Measurements from ENCODE around the gene APOBEC3A.

The APOBEC3A gene

GRCh38 chr22:38927033-38927781, 30.2 kb upstream of the APOBEC3A start:
- H3K27ac ChIP-seq (ENCODE audit: low read depth, low read length): no peak overlapping the region
- H3K4me1 ChIP-seq (ENCODE audit: control insufficient read depth in 5 of 5, insufficient read depth in 5 of 5, low read length in 5 of 5): peaks cover 2 to 21% (median 18%) of the 10 kb centered on the region in 5 donors
- H3K4me3 ChIP-seq (ENCODE audit: low read depth in 1 of 5, low read length in 5 of 5): peak overlapping the region; percentile 36 to 68 (median 43)
- no peaks in the 10 kb centered on the region for H3K9me3 ChIP-seq (ENCODE audit: control insufficient read depth in 5 of 5, low read length in 5 of 5)
- H3K36me3 ChIP-seq (ENCODE audit: control insufficient read depth in 5 of 5, insufficient read depth in 5 of 5, low read length in 5 of 5): no peaks in the 10 kb centered on the region
- peaks cover 0 to 4% (median 0%) of the 10 kb centered on the region in 5 donors for H3K27me3 ChIP-seq (ENCODE audit: control insufficient read depth in 5 of 5, insufficient read depth in 4 of 5, low read length in 5 of 5)
- H3K9ac ChIP-seq (ENCODE audit: low read length in 5 of 5): no peak overlapping the region

GRCh38 chr22:38930512-38930911, 26.9 kb upstream of the APOBEC3A start:
- H3K36me3 ChIP-seq (ENCODE audit: control insufficient read depth in 5 of 5, insufficient read depth in 5 of 5, low read length in 5 of 5): no peaks in the 10 kb centered on the region
- no peak overlapping the region for H3K4me3 ChIP-seq (ENCODE audit: low read depth in 1 of 5, low read length in 5 of 5)
- peaks cover 5 to 15% (median 8%) of the 10 kb centered on the region in 5 donors for H3K27me3 ChIP-seq (ENCODE audit: control insufficient read depth in 5 of 5, insufficient read depth in 4 of 5, low read length in 5 of 5)
- no peaks in the 10 kb centered on the region for H3K9me3 ChIP-seq (ENCODE audit: control insufficient read depth in 5 of 5, low read length in 5 of 5)
- H3K4me1 ChIP-seq (ENCODE audit: control insufficient read depth in 5 of 5, insufficient read depth in 5 of 5, low read length in 5 of 5): peaks cover 2 to 8% (median 7%) of the 10 kb centered on the region in 5 donors
- H3K27ac ChIP-seq (ENCODE audit: low read depth, low read length): no peak overlapping the region
- H3K9ac ChIP-seq (ENCODE audit: low read length in 5 of 5): no peak overlapping the region

GRCh38 chr22:38935023-38935422, 22.4 kb upstream of the APOBEC3A start:
- H3K36me3 ChIP-seq (ENCODE audit: control insufficient read depth in 5 of 5, insufficient read depth in 5 of 5, low read length in 5 of 5): no peaks in the 10 kb centered on the region
- H3K27ac ChIP-seq (ENCODE audit: low read depth, low read length): no peak overlapping the region
- H3K4me3 ChIP-seq (ENCODE audit: low read depth in 1 of 5, low read length in 5 of 5): no peak overlapping the region
- no peaks in the 10 kb centered on the region for H3K4me1 ChIP-seq (ENCODE audit: control insufficient read depth in 5 of 5, insufficient read depth in 5 of 5, low read length in 5 of 5)
- H3K27me3 ChIP-seq (ENCODE audit: control insufficient read depth in 5 of 5, insufficient read depth in 4 of 5, low read length in 5 of 5): peaks cover 12 to 27% (median 20%) of the 10 kb centered on the region in 5 donors
- H3K9ac ChIP-seq (ENCODE audit: low read length in 5 of 5): no peak overlapping the region
- no peaks in the 10 kb centered on the region for H3K9me3 ChIP-seq (ENCODE audit: control insufficient read depth in 5 of 5, low read length in 5 of 5)

GRCh38 chr22:38935616-38936015, 21.8 kb upstream of the APOBEC3A start:
- no peak overlapping the region for H3K4me3 ChIP-seq (ENCODE audit: low read depth in 1 of 5, low read length in 5 of 5)

GRCh38 chr22:38936562-38936961, 20.8 kb upstream of the APOBEC3A start:
- Histone ChIP-seq H3K27me3 (ENCODE audit: control insufficient read depth in 5 of 5, insufficient read depth in 4 of 5, low read length in 5 of 5) (peaks cover 12 to 23% (median 23%) of the 10 kb centered on the region in 5 donors), H3K4me3 (ENCODE audit: low read depth in 1 of 5, low read length in 5 of 5) (no peak overlapping the region), H3K36me3 (ENCODE audit: control insufficient read depth in 5 of 5, insufficient read depth in 5 of 5, low read length in 5 of 5) (no peaks in the 10 kb centered on the region), H3K9ac (ENCODE audit: low read length in 5 of 5) (no peak overlapping the region), H3K9me3 (ENCODE audit: control insufficient read depth in 5 of 5, low read length in 5 of 5) (no peaks in the 10 kb centered on the region), H3K4me1 (ENCODE audit: control insufficient read depth in 5 of 5, insufficient read depth in 5 of 5, low read length in 5 of 5) (no peaks in the 10 kb centered on the region), H3K27ac (ENCODE audit: low read depth, low read length) (no peak overlapping the region)

More at GRCh38 chr22:38935616-38936015, 21.8 kb upstream of the APOBEC3A start:
- H3K9ac ChIP-seq (ENCODE audit: low read length in 5 of 5): no peak overlapping the region
- H3K27me3 ChIP-seq (ENCODE audit: control insufficient read depth in 5 of 5, insufficient read depth in 4 of 5, low read length in 5 of 5): peaks cover 12 to 23% (median 20%) of the 10 kb centered on the region in 5 donors
- H3K36me3 ChIP-seq (ENCODE audit: control insufficient read depth in 5 of 5, insufficient read depth in 5 of 5, low read length in 5 of 5): no peaks in the 10 kb centered on the region
- H3K27ac ChIP-seq (ENCODE audit: low read depth, low read length): no peak overlapping the region
- H3K4me1 ChIP-seq (ENCODE audit: control insufficient read depth in 5 of 5, insufficient read depth in 5 of 5, low read length in 5 of 5): no peaks in the 10 kb centered on the region
- no peaks in the 10 kb centered on the region for H3K9me3 ChIP-seq (ENCODE audit: control insufficient read depth in 5 of 5, low read length in 5 of 5)

GRCh38 chr22:38937036-38937435, 20.4 kb upstream of the APOBEC3A start:
- no peaks in the 10 kb centered on the region for H3K9me3 ChIP-seq (ENCODE audit: control insufficient read depth in 5 of 5, low read length in 5 of 5)
- peaks cover 0 to 2% (median 0%) of the 10 kb centered on the region in 5 donors for H3K4me1 ChIP-seq (ENCODE audit: control insufficient read depth in 5 of 5, insufficient read depth in 5 of 5, low read length in 5 of 5)
- H3K4me3 ChIP-seq (ENCODE audit: low read depth in 1 of 5, low read length in 5 of 5): no peak overlapping the region
- no peaks in the 10 kb centered on the region for H3K36me3 ChIP-seq (ENCODE audit: control insufficient read depth in 5 of 5, insufficient read depth in 5 of 5, low read length in 5 of 5)
- H3K27ac ChIP-seq (ENCODE audit: low read depth, low read length): no peak overlapping the region
- H3K27me3 ChIP-seq (ENCODE audit: control insufficient read depth in 5 of 5, insufficient read depth in 4 of 5, low read length in 5 of 5): peaks cover 13 to 24% (median 23%) of the 10 kb centered on the region in 5 donors
- H3K9ac ChIP-seq (ENCODE audit: low read length in 5 of 5): no peak overlapping the region

GRCh38 chr22:38937541-38937940, 19.9 kb upstream of the APOBEC3A start:
- Histone ChIP-seq H3K9ac (ENCODE audit: low read length in 5 of 5) (no peak overlapping the region), H3K4me1 (ENCODE audit: control insufficient read depth in 5 of 5, insufficient read depth in 5 of 5, low read length in 5 of 5) (peaks cover 0 to 3% (median 0%) of the 10 kb centered on the region in 5 donors), H3K36me3 (ENCODE audit: control insufficient read depth in 5 of 5, insufficient read depth in 5 of 5, low read length in 5 of 5) (no peaks in the 10 kb centered on the region), H3K27me3 (ENCODE audit: control insufficient read depth in 5 of 5, insufficient read depth in 4 of 5, low read length in 5 of 5) (peaks cover 14 to 27% (median 23%) of the 10 kb centered on the region in 5 donors), H3K9me3 (ENCODE audit: control insufficient read depth in 5 of 5, low read length in 5 of 5) (no peaks in the 10 kb centered on the region), H3K4me3 (ENCODE audit: low read depth in 1 of 5, low read length in 5 of 5) (no peak overlapping the region), H3K27ac (ENCODE audit: low read depth, low read length) (no peak overlapping the region)

GRCh38 chr22:38938221-38938620, 19.2 kb upstream of the APOBEC3A start:
- H3K27ac ChIP-seq (ENCODE audit: low read depth, low read length): no peak overlapping the region
- no peak overlapping the region for H3K4me3 ChIP-seq (ENCODE audit: low read depth in 1 of 5, low read length in 5 of 5)
- no peak overlapping the region for H3K9ac ChIP-seq (ENCODE audit: low read length in 5 of 5)
- H3K36me3 ChIP-seq (ENCODE audit: control insufficient read depth in 5 of 5, insufficient read depth in 5 of 5, low read length in 5 of 5): no peaks in the 10 kb centered on the region
- peaks cover 0 to 8% (median under 1%) of the 10 kb centered on the region in 5 donors for H3K4me1 ChIP-seq (ENCODE audit: control insufficient read depth in 5 of 5, insufficient read depth in 5 of 5, low read length in 5 of 5)
- no peaks in the 10 kb centered on the region for H3K9me3 ChIP-seq (ENCODE audit: control insufficient read depth in 5 of 5, low read length in 5 of 5)
- H3K27me3 ChIP-seq (ENCODE audit: control insufficient read depth in 5 of 5, insufficient read depth in 4 of 5, low read length in 5 of 5): peaks cover 19 to 28% (median 21%) of the 10 kb centered on the region in 5 donors

- H3K27ac ChIP-seq (ENCODE audit: low read depth, low read length): no peak overlapping the region
- H3K27me3 ChIP-seq (ENCODE audit: control insufficient read depth in 5 of 5, insufficient read depth in 4 of 5, low read length in 5 of 5): peaks cover 16 to 30% (median 23%) of the 10 kb centered on the region in 5 donors
- no peak overlapping the region for H3K9ac ChIP-seq (ENCODE audit: low read length in 5 of 5)
- H3K9me3 ChIP-seq (ENCODE audit: control insufficient read depth in 5 of 5, low read length in 5 of 5): no peaks in the 10 kb centered on the region
- H3K36me3 ChIP-seq (ENCODE audit: control insufficient read depth in 5 of 5, insufficient read depth in 5 of 5, low read length in 5 of 5): no peaks in the 10 kb centered on the region
- H3K4me3 ChIP-seq (ENCODE audit: low read depth in 1 of 5, low read length in 5 of 5): no peak overlapping the region
- H3K4me1 ChIP-seq (ENCODE audit: control insufficient read depth in 5 of 5, insufficient read depth in 5 of 5, low read length in 5 of 5): peaks cover 0 to 13% (median 4%) of the 10 kb centered on the region in 5 donors
These were observed 18.5 kb upstream of the APOBEC3A start for GRCh38 chr22:38938925-38939324.

- H3K27me3 ChIP-seq (ENCODE audit: control insufficient read depth in 5 of 5, insufficient read depth in 4 of 5, low read length in 5 of 5): peaks cover 14 to 25% (median 22%) of the 10 kb centered on the region in 5 donors
- no peaks in the 10 kb centered on the region for H3K36me3 ChIP-seq (ENCODE audit: control insufficient read depth in 5 of 5, insufficient read depth in 5 of 5, low read length in 5 of 5)
- H3K4me3 ChIP-seq (ENCODE audit: low read depth in 1 of 5, low read length in 5 of 5): peak overlapping the region in 1 of 5 donors; percentile 27
- no peak overlapping the region for H3K27ac ChIP-seq (ENCODE audit: low read depth, low read length)
- H3K9me3 ChIP-seq (ENCODE audit: control insufficient read depth in 5 of 5, low read length in 5 of 5): no peaks in the 10 kb centered on the region
- H3K9ac ChIP-seq (ENCODE audit: low read length in 5 of 5): no peak overlapping the region
- H3K4me1 ChIP-seq (ENCODE audit: control insufficient read depth in 5 of 5, insufficient read depth in 5 of 5, low read length in 5 of 5): peaks cover 0 to 13% (median 4%) of the 10 kb centered on the region in 5 donors
These were observed 16.5 kb upstream of the APOBEC3A start for GRCh38 chr22:38940811-38941384.
